ENCODE data around the gene TCN2.

TCN2 gene

GRCh38 chr22:30643055-30643875 lies 36.3 kb downstream of the TCN2 start:
- H3K27ac ChIP-seq (replicated peaks): no peak overlapping the region
- no peak for DNase-seq (ENCODE audit: low read depth in 1 of 2, low spot score in 1 of 2)
- H3K4me3 ChIP-seq (replicated peaks; ENCODE audit: insufficient read depth, low read length): no peak overlapping the region
- H3K27me3 ChIP-seq (ENCODE audit: insufficient read depth, poor library complexity, severe bottlenecking): no peaks in the 10 kb centered on the region
- no peak for TF ChIP-seq CTCF (IDR thresholded peaks at IDR 0.05; ENCODE audit: insufficient read depth, low read length)
- no peak for TF ChIP-seq SPI1 (IDR thresholded peaks at IDR 0.05; ENCODE audit: borderline replicate concordance, low read depth)
- TF ChIP-seq REST (IDR thresholded peaks at IDR 0.05; ENCODE audit: insufficient replicate concordance, low read depth): no peak
- TF ChIP-seq GABPA (IDR thresholded peaks at IDR 0.05; ENCODE audit: low read depth): no peak
- no peak for TF ChIP-seq POLR2AphosphoS5 (IDR thresholded peaks at IDR 0.05; ENCODE audit: low read depth)

GRCh38 chr22:30646518-30647160 lies 39.7 kb downstream of the TCN2 start:
- no peak for DNase-seq (ENCODE audit: low read depth in 1 of 2, low spot score in 1 of 2)
- no peaks in the 10 kb centered on the region for H3K27me3 ChIP-seq (ENCODE audit: insufficient read depth, poor library complexity, severe bottlenecking)
- H3K4me3 ChIP-seq (replicated peaks; ENCODE audit: insufficient read depth, low read length): no peak overlapping the region
- TF ChIP-seq SPI1 (IDR thresholded peaks at IDR 0.05; ENCODE audit: borderline replicate concordance, low read depth): no peak
- TF ChIP-seq CTCF (IDR thresholded peaks at IDR 0.05; ENCODE audit: insufficient read depth, low read length): no peak
- no peak for TF ChIP-seq GABPA (IDR thresholded peaks at IDR 0.05; ENCODE audit: low read depth)
- no peak for TF ChIP-seq POLR2AphosphoS5 (IDR thresholded peaks at IDR 0.05; ENCODE audit: low read depth)
- TF ChIP-seq REST (IDR thresholded peaks at IDR 0.05; ENCODE audit: insufficient replicate concordance, low read depth): no peak
- no peak overlapping the region for H3K27ac ChIP-seq (replicated peaks)

GRCh38 chr22:30647536-30647935 lies 40.6 kb downstream of the TCN2 start:
- DNase-seq (ENCODE audit: low read depth in 1 of 2, low spot score in 1 of 2): no peak
- Histone ChIP-seq H3K4me3 (replicated peaks; ENCODE audit: insufficient read depth, low read length) (no peak overlapping the region), H3K27me3 (ENCODE audit: insufficient read depth, poor library complexity, severe bottlenecking) (no peaks in the 10 kb centered on the region), H3K27ac (replicated peaks) (no peak overlapping the region)
- no peak for TF ChIP-seq GABPA (IDR thresholded peaks at IDR 0.05; ENCODE audit: low read depth)
- TF ChIP-seq SPI1 (IDR thresholded peaks at IDR 0.05; ENCODE audit: borderline replicate concordance, low read depth): no peak
- TF ChIP-seq CTCF (IDR thresholded peaks at IDR 0.05; ENCODE audit: insufficient read depth, low read length): no peak
- TF ChIP-seq REST (IDR thresholded peaks at IDR 0.05; ENCODE audit: insufficient replicate concordance, low read depth): no peak
- TF ChIP-seq POLR2AphosphoS5 (IDR thresholded peaks at IDR 0.05; ENCODE audit: low read depth): no peak
